GM18867 (cell line): ENCODE data around the gene MINDY3.
"Not testable (repeated sequence)": the region's sequence is repeated elsewhere in the genome, so short reads cannot be mapped to it uniquely, and the experiment has no call there.

Experiments used
- ATAC-seq: cut with Tn5 transposase; IDR thresholded peaks from one replicate; pipeline ENCODE4 v1.9.1; 2021; ENCODE audit warnings: mild to moderate bottlenecking, moderate library complexity; ENCODE audit not compliant: unreplicated experiment

MINDY3 gene

GRCh38 chr10:15859906-15860691, at the start of gene MINDY3:
MINDY3 (minus strand) TSS chr10:15860507; CDS start chr10:15860299, 208 bp downstream.
- peak; percentile 91 for ATAC-seq

GRCh38 chr10:15901889-15902288, 41.6 kb upstream of the MINDY3 start:
- no peak for ATAC-seq

GRCh38 chr10:15898046-15898445, 37.7 kb upstream of the MINDY3 start:
- peak; percentile 55 for ATAC-seq

- ATAC-seq = no peak
Measured at GRCh38 chr10:15897287-15897686, 37.0 kb upstream of the MINDY3 start.

- no peak for ATAC-seq
Measured at GRCh38 chr10:15896654-15897053, 36.3 kb upstream of the MINDY3 start.

GRCh38 chr10:15884447-15884846, 24.1 kb upstream of the MINDY3 start:
- no peak for ATAC-seq

- no peak for ATAC-seq
Measured at GRCh38 chr10:15881542-15881941, 21.2 kb upstream of the MINDY3 start.

- no peak for ATAC-seq
Measured at GRCh38 chr10:15879663-15880062, 19.4 kb upstream of the MINDY3 start.

- no peak for ATAC-seq
Measured at GRCh38 chr10:15879058-15879457, 18.8 kb upstream of the MINDY3 start.

GRCh38 chr10:15877836-15878576, 17.7 kb upstream of the MINDY3 start:
- no peak for ATAC-seq

- ATAC-seq = not testable (repeated sequence)
Measured at GRCh38 chr10:15876274-15876673, 16.0 kb upstream of the MINDY3 start.

GRCh38 chr10:15872645-15873044, 12.3 kb upstream of the MINDY3 start:
- not testable (repeated sequence) for ATAC-seq

GRCh38 chr10:15871823-15872222, 11.5 kb upstream of the MINDY3 start:
- no peak for ATAC-seq

GRCh38 chr10:15869935-15870334, 9.6 kb upstream of the MINDY3 start:
- no peak for ATAC-seq

GRCh38 chr10:15868006-15868405, 7.7 kb upstream of the MINDY3 start:
- no peak for ATAC-seq

GRCh38 chr10:15865304-15865703, 5.0 kb upstream of the MINDY3 start:
- no peak for ATAC-seq

- no peak for ATAC-seq
Measured at GRCh38 chr10:15864419-15864818, 4.1 kb upstream of the MINDY3 start.

- ATAC-seq = no peak
Measured at GRCh38 chr10:15863733-15864132, 3.4 kb upstream of the MINDY3 start.

GRCh38 chr10:15863323-15863722, 3.0 kb upstream of the MINDY3 start:
- ATAC-seq = no peak

GRCh38 chr10:15860692-15861201, 440 bp upstream of the MINDY3 start:
- ATAC-seq = no peak

- peak; percentile 60 for ATAC-seq
Measured at GRCh38 chr10:15859509-15859905, 800 bp downstream of the MINDY3 start.

- ATAC-seq = no peak
Measured at GRCh38 chr10:15858861-15859281, 1.4 kb downstream of the MINDY3 start.
